ENCODE measurements around the gene MEGF11. TPM values are rescaled to one million over a fixed set of nuclear protein-coding genes. Genes with fewer than 3 reads are reported as not detected.
A peak's percentile ranks its signal among the peaks of the same experiment; 100 is the strongest.

MEGF11 gene
- total RNA-seq, 1 donor from 2014 or later, result not detected

DNA sequence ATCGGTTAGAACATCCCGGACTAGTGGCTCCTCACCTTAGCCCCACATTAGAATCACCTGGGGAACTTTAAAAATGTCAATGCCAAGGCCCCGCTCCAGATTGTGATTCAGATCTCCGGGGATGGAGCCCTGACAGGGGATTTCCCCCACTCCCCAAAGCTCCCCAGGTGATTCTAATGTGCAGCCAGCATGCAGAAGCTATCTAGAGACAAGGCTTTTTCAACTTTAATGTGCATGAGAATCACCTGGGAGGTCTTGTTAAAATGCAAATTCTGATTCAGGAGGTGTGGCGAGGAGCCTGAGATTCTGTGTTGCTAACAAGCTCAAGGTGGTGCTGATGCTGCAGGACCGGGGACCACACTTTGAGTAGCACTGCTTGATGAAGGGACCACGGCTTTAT lies 227.6 kb downstream of the MEGF11 start:
- no peak for DNase-seq (ENCODE audit: low read depth)

DNA sequence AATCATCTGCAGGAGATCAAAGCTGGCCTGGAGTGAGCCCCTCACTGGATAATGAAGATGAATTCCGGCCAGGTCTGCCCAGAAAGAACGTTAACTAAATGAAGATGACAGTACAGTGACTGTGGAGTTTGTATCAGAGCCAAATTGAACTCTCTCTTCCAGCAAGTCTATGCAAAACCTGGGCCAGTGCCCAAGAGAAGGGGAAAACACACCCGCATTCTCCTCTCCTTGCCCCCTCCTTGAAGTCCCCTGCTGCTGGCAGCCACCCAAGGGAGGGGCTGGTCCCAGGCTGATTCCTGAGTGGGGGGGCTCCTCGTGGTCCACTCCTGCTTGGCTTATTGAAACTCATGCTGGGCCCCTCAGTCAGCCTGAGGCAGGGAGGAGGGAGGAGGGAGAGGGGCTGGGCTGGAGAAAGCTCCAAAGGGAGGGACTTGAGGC lies 228.5 kb downstream of the MEGF11 start:
- TF ChIP-seq, protein P1, sequence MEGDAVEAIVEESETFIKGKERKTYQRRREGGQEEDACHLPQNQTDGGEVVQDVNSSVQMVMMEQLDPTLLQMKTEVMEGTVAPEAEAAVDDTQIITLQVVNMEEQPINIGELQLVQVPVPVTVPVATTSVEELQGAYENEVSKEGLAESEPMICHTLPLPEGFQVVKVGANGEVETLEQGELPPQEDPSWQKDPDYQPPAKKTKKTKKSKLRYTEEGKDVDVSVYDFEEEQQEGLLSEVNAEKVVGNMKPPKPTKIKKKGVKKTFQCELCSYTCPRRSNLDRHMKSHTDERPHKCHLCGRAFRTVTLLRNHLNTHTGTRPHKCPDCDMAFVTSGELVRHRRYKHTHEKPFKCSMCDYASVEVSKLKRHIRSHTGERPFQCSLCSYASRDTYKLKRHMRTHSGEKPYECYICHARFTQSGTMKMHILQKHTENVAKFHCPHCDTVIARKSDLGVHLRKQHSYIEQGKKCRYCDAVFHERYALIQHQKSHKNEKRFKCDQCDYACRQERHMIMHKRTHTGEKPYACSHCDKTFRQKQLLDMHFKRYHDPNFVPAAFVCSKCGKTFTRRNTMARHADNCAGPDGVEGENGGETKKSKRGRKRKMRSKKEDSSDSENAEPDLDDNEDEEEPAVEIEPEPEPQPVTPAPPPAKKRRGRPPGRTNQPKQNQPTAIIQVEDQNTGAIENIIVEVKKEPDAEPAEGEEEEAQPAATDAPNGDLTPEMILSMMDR (IDR thresholded peaks at IDR 0.05; ENCODE audit: insufficient read depth, low read length, severe bottlenecking), result no peak
- Histone ChIP-seq H3K4me3 (ENCODE audit: low read depth, low read length) (no peak overlapping the region), H3K36me3 (ENCODE audit: control insufficient read depth, insufficient read depth, low read length) (no peaks in the 10 kb centered on the region), H3K27me3 (ENCODE audit: control insufficient read depth, insufficient read depth, low read length) (peaks cover 2% of the 10 kb centered on the region)
- DNase-seq (ENCODE audit: low read depth), result peak; percentile 40
- FAIRE-seq, result no peak

More for the DNA sequence above, 227.6 kb downstream of the MEGF11 start:
- TF ChIP-seq, protein P1 (IDR thresholded peaks at IDR 0.05; ENCODE audit: insufficient read depth, low read length, severe bottlenecking), result no peak
- Histone ChIP-seq H3K27me3 (ENCODE audit: control insufficient read depth, insufficient read depth, low read length) (peaks cover 2% of the 10 kb centered on the region), H3K4me3 (ENCODE audit: low read depth, low read length) (no peak overlapping the region), H3K36me3 (ENCODE audit: control insufficient read depth, insufficient read depth, low read length) (no peaks in the 10 kb centered on the region)
- FAIRE-seq, result no peak

DNA sequence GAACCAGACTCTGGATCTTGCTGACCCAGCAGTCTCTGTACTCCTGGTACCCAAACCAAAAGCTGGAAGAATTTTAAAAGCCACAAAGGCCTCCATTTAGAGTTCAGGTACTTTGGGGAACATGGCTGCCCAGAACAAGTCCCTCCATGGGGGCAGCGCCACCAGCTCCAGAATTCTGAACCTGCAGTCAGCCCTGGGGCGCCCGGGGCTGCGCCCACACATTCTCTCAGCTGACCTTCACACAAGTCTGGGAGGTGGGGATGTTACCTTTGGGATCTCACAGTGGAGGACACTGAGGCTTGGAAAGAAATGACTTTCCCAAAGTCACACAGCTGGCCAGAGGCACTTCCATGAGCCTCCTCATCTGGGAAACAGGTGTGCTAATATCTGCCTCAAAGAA lies 229.4 kb downstream of the MEGF11 start:
- TF ChIP-seq, protein P1 (IDR thresholded peaks at IDR 0.05; ENCODE audit: insufficient read depth, low read length, severe bottlenecking), result no peak
- H3K27me3 ChIP-seq (ENCODE audit: control insufficient read depth, insufficient read depth, low read length), result peaks cover 2% of the 10 kb centered on the region
- no peak for FAIRE-seq
- H3K36me3 ChIP-seq (ENCODE audit: control insufficient read depth, insufficient read depth, low read length), result no peaks in the 10 kb centered on the region
- no peak overlapping the region for H3K4me3 ChIP-seq (ENCODE audit: low read depth, low read length)
- no peak for DNase-seq (ENCODE audit: low read depth)

DNA sequence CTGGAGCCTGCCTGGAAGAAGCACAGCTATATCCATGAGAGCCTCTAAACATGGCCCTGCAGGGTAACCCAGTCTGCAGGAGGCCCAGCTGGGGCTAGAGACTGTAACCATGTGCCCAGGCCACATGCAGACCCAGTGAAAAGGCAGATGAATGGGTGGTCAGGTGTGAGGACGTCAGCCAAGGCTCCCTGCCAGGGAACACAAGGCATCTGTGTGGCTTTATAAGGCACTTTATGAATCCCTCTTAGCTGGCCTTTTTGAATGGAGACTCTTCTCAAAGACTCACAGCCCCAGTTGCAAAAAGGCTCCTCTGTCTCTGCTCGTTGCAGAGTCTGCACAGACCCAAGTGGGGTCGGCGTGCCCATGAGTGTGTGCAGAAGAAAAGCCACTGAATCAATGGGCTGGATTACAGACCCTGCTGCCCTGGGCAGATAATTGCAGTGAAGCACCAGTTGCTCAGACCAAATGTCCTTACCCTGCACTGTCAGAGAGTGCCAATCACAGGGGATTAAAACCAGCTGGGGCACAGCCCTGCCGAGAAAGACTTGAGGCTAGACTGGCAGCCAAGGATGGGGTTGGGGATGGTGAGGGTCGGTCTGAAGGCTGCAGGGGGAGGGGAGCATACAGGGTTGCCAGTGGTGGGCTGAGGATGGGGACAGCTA lies 230.1 kb downstream of the MEGF11 start:
- DNase-seq (ENCODE audit: low read depth) (no peak), FAIRE-seq (peak; percentile 83)
- Histone ChIP-seq H3K4me3 (ENCODE audit: low read depth, low read length) (no peak overlapping the region), H3K36me3 (ENCODE audit: control insufficient read depth, insufficient read depth, low read length) (no peaks in the 10 kb centered on the region), H3K27me3 (ENCODE audit: control insufficient read depth, insufficient read depth, low read length) (peaks cover 2% of the 10 kb centered on the region)
- TF ChIP-seq, protein P1 (IDR thresholded peaks at IDR 0.05; ENCODE audit: insufficient read depth, low read length, severe bottlenecking), result no peak

DNA sequence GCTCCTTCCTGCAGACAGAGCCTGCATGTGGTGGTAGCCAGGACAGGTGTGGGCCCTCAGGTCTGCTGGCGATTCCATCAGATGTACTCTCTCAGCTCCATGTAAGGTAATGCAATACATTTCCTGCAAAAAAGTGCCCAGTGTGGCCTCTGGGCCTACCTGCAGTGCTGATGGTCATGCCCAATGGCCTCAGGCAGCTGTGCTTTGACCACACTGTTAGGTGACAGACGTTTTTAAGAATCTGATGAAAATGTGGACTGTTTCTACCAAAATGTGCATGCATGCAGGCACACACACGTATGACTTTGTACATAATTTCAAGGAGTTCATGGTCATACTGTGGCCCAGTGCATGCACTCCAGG lies 231.4 kb downstream of the MEGF11 start:
- FAIRE-seq, result no peak

More for the DNA sequence above, 231.4 kb downstream of the MEGF11 start:
- peaks cover 2% of the 10 kb centered on the region for H3K27me3 ChIP-seq (ENCODE audit: control insufficient read depth, insufficient read depth, low read length)
- DNase-seq (ENCODE audit: low read depth), result no peak
- no peaks in the 10 kb centered on the region for H3K36me3 ChIP-seq (ENCODE audit: control insufficient read depth, insufficient read depth, low read length)
- TF ChIP-seq, protein P1 (IDR thresholded peaks at IDR 0.05; ENCODE audit: insufficient read depth, low read length, severe bottlenecking), result no peak
- H3K4me3 ChIP-seq (ENCODE audit: low read depth, low read length), result no peak overlapping the region
